SU-DHL-6 (cell line): ENCODE data around the gene P2RY8.

Experiments
- EZH2phosphoT487 ChIP-seq: fragments of 200-600 bp; sonication (generic), shearing (Covaris generic); conservative IDR thresholded peaks from 2 replicates; pipeline ENCODE4 v1.6.1; 2018; ENCODE audit warnings: mild to moderate bottlenecking, antibody characterized with exemption, low read length, moderate library complexity, mixed read lengths
- TF ChIP-seq, protein P1 (sequence below): fragments of 200-600 bp; sonication (generic); IDR thresholded peaks from one replicate; pipeline ENCODE4 v1.5.1; 2017; ENCODE audit warnings: antibody characterized with exemption, mild to moderate bottlenecking, low read length, moderate library complexity; ENCODE audit not compliant: insufficient read depth, poor library complexity, severe bottlenecking

GRCh38 chrX:1475881-1476280 is 61.1 kb downstream of the P2RY8 start:
- TF ChIP-seq, protein P1, sequence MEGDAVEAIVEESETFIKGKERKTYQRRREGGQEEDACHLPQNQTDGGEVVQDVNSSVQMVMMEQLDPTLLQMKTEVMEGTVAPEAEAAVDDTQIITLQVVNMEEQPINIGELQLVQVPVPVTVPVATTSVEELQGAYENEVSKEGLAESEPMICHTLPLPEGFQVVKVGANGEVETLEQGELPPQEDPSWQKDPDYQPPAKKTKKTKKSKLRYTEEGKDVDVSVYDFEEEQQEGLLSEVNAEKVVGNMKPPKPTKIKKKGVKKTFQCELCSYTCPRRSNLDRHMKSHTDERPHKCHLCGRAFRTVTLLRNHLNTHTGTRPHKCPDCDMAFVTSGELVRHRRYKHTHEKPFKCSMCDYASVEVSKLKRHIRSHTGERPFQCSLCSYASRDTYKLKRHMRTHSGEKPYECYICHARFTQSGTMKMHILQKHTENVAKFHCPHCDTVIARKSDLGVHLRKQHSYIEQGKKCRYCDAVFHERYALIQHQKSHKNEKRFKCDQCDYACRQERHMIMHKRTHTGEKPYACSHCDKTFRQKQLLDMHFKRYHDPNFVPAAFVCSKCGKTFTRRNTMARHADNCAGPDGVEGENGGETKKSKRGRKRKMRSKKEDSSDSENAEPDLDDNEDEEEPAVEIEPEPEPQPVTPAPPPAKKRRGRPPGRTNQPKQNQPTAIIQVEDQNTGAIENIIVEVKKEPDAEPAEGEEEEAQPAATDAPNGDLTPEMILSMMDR = no peak
- no peak for TF ChIP-seq EZH2phosphoT487
